HG03108 (cell line): Measurements from ENCODE around the gene UBA5.
A peak's percentile ranks its signal among the peaks of the same experiment; 100 is the strongest.
"Not testable (repeated sequence)": the region's sequence is repeated elsewhere in the genome, so short reads cannot be mapped to it uniquely, and the experiment has no call there.

ENCODE experiments used
- ATAC-seq: cut with Tn5 transposase; IDR thresholded peaks from one replicate; pipeline ENCODE4 v1.9.1; 2021; ENCODE audit warnings: moderate library complexity; ENCODE audit not compliant: unreplicated experiment

UBA5 gene

GRCh38 chr3:132660052-132660810, at the start of gene UBA5:
TSS of gene UBA5 (plus strand) at chr3:132660329. CDS start at chr3:132660538, 209 bp downstream.
- ATAC-seq, result peak; percentile 59

DNA sequence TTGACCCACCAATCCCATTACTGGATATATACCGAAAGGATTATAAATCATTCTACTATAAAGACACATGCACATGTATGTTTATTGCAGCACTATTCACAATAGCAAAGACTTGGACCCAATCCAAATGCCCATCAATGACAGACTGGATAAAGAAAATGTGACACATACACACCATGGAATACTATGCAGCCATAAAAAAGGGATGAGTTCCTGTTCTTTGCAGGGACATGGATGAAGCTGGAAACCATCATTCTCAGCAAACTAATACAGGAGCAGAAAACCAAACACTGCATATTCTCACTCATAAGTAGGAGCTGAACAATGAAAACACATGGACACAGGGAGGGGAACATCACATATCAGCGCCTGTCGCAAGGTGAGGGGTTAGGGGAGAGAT, 44.8 kb upstream of the UBA5 start:
- ATAC-seq, result not testable (repeated sequence)

DNA sequence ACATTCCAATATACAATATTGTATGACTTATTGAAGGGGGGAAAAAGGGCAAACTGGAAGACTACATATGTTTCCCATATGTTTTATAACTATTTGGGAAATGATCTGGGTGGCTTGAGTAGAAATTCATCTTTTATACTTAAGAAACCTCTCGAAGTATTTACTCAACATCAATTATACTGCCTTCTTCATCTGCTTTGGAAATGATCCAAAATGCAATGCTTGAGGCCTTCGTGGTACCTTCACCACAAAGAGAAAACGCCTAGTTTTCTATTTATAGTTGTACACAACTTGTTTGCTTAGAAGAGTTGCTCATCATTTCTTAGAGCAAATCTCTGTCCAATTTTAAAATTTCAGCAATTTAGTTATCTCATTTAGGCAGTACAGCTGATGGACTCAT, 44.2 kb upstream of the UBA5 start:
- ATAC-seq, result no peak

DNA sequence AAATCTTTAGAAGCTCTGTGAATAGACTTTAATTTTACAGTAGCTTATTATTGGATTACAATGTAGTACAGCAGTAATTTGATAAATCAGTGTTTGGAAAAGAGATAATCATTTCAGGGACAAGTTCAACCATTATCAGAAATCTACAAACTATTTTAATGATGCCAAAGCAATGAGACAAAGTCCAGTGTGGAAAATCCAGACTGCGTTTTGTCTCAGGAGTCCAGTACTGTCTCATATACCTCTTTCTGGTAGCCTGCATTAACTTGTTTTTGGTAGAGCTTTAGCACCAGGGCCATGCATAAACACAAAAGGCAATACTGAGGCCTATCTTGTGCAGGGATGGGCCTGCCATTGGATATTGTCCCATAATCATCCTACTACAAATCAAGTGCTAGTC, 43.3 kb upstream of the UBA5 start:
- no peak for ATAC-seq

- no peak for ATAC-seq
Observed at GRCh38 chr3:132622148-132622547, 38.0 kb upstream of the UBA5 start.

GRCh38 chr3:132622761-132623160, 37.4 kb upstream of the UBA5 start:
- ATAC-seq, result no peak

DNA sequence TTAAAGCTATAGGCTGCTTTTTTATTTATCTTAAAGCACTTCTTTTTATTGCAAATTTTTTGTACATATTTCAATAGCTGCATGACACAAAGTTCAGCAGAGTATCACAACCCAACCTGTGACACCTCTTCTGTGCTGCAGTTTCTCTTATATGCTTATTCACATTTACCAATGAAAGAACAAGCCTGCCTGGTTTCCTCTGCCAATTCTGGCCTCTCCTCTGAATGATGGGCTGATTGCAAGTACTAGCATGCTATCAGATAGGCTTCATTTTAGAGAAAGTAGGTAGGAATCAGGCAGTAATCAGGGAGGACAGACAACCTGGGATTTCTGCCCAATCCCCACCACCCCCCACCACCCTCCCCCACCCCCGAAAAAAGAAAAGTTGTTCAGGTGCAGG, 36.5 kb upstream of the UBA5 start:
- ATAC-seq, result no peak

- ATAC-seq, result no peak
Observed at GRCh38 chr3:132624790-132625189, 35.3 kb upstream of the UBA5 start.

DNA sequence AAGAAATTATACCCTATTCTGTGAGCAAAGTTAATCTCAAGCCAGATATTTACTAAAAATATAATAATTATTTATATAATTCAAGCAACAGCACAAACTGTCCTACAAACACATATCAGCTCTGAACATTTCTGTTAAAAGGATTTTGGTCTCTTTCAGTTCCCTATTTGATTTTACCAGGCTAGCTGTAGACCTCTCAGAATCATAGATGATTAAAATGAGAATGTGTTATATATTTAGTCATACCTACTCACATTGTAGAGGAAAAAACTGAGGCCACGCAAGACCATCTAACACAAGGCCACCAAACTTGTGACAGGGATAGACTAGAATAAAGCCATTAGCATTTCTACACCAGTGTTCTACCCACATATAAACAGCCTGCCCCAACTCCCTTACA, 34.5 kb upstream of the UBA5 start:
- ATAC-seq, result peak; percentile 66

DNA sequence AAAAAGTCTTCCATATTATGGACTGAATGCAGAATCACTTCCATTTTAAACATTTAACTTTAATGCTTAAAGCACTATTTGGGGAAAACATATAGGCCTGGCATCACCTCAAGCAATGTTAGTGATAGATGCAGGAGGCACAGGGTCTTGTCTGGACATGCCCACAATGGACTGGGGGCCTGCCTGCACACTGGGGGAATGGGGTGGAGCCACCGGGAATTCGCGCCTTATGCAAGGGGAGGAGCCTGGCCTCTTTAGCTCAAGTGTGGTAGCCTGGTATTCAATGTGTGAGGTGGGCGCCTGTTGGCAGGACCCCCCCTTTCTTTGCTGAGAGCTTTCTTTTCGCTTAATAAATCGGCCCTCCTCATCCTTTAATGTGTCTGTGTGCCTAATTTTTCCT, 33.2 kb upstream of the UBA5 start:
- no peak for ATAC-seq

DNA sequence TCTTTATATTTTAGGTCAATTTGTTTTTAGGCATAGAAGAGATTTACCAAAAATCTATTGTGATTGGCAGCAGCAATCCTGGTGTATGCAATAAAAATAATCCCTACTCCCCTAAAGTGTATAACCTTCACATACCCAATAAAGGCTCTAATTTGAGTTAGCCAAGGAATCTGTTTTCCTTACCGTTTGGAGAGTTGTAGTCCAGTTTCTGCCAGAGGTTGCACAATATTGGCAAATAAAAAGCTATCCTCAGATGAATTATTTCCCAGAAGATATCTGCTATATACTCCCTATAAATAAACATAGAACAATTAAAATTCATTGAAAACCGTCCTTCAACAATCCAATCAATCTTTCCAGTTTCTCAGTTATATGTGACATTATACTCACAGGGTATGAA, 32.0 kb upstream of the UBA5 start:
- ATAC-seq, result no peak

GRCh38 chr3:132629928-132630327, 30.2 kb upstream of the UBA5 start:
- no peak for ATAC-seq

DNA sequence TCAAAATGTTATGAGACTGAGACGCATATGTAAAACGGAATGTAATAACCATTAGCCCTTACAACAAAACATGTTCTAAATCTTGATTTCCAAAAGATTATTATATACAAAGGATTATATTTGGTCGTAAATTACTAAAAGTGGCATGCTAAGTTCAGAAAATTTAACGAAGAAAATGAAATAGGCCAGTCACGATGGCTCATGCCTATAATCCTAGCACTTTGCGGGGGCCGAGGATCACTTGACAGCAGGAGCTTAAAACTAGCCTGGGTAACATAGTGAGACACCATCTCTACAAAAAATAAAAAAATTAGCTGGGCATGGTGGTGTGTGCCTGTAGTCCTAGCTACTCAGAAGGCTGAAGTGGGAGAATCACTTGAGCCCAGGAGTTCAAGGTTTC, 29.5 kb upstream of the UBA5 start:
- no peak for ATAC-seq

DNA sequence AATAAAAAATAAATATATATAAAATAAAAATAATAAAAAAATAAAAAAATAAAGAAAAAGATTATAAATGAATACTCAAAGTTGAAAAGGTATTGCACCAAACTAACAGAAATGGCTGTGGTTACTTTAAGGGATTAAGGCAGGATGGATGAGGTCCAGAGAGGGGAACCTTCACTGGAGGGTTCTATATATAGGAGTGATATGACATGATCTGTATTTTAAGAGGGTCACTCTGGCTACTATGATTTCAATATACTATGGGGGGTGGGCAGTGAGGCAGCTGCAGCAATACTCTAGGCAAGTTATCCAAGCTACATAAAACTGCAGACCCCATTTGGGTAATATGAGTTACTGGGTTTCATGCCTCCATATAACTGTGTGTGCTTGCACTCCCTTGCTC, 25.1 kb upstream of the UBA5 start:
- ATAC-seq, result no peak

GRCh38 chr3:132637590-132637989, 22.5 kb upstream of the UBA5 start:
- no peak for ATAC-seq

GRCh38 chr3:132638706-132639105, 21.4 kb upstream of the UBA5 start:
- ATAC-seq, result no peak

DNA sequence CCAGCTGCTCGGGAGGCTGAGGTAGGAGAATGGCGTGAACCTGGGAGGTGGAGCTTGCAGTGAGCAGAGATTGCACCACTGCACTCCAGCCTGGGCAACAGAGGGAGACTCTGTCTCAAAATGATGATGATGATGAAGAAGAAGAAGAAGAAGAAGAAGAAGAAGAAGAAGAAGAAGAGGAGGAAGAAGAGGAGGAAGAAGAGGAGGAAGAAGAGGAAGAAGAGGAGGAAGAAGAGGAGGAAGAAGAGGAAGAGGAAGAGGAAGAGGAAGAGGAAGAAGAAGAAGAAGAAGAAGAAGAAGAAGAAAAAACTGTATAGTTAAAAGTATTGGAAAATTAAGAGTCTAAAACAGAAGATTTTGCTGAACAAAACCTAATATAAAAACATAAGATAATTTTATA, 18.7 kb upstream of the UBA5 start:
- ATAC-seq, result not testable (repeated sequence)

GRCh38 chr3:132641837-132642538, 18.1 kb upstream of the UBA5 start:
- ATAC-seq, result no peak

- ATAC-seq, result no peak
Observed at GRCh38 chr3:132642539-132642847, 17.6 kb upstream of the UBA5 start.

GRCh38 chr3:132643366-132643765, 16.8 kb upstream of the UBA5 start:
- no peak for ATAC-seq

- no peak for ATAC-seq
Observed at GRCh38 chr3:132645058-132645457, 15.1 kb upstream of the UBA5 start.

DNA sequence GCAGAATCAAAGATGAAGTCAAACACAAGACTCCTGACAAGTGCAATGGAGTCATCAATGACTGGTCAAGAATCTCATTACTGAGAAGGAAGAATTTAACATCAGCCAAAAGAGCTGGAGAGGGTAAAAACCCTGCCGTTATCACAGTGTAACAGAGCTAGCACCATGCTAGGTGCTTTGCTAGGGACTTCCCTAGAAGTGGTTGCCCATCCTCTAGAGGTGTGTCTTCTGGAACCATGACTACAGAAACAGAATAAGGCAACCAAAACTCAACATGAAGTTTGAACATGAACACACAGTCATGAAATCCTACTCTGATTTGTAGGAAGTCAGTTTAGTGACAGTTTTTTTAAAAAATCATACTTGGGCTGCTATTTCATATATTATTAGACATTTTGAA, 10.0 kb upstream of the UBA5 start:
- ATAC-seq, result no peak
